ENCODE data around the gene GALNS. TPM values are rescaled to one million over a fixed set of nuclear protein-coding genes. Genes with fewer than 3 reads are reported as not detected.

GALNS gene
- total and polyA plus RNA-seq, 2 of the 4 experiments (the other 2 are of a cell fraction): 7.2 to 32.5 TPM

- H3K79me1 ChIP-seq (ENCODE audit: low read depth in 1 of 2, low read length in 2 of 2): peaks cover 0 to 2% of the 10 kb centered on the region in 2 experiments; a peak in 1 of 4 replicates
- peaks cover 25% of the 10 kb centered on the region for H3K36me3 ChIP-seq (ENCODE audit: control insufficient read depth, insufficient read depth, low read length)
- no peaks in the 10 kb centered on the region for H3K9me3 ChIP-seq (ENCODE audit: control insufficient read depth, insufficient read depth, low read length)
- no peak overlapping the region for H4K5ac ChIP-seq (ENCODE audit: low read depth, low read length)
- no peak overlapping the region for H3K56ac ChIP-seq (ENCODE audit: extremely low read depth, insufficient read depth, low read length)
- no peaks in the 10 kb centered on the region for H3K4me1 ChIP-seq (ENCODE audit: control insufficient read depth, insufficient read depth, low read length)
- no peak overlapping the region for H2BK120ac ChIP-seq (ENCODE audit: low read depth, low read length)
- H3K9ac ChIP-seq (ENCODE audit: low read depth, low read length): no peak overlapping the region
- H3K4me3 ChIP-seq (ENCODE audit: insufficient read depth, low read depth, low read length): no peak overlapping the region
- H3K27ac ChIP-seq (ENCODE audit: insufficient read depth, low read length): no peak overlapping the region
- H3K23ac ChIP-seq (ENCODE audit: low read depth, low read length): no peak overlapping the region
- H4K20me1 ChIP-seq (ENCODE audit: insufficient read depth, low read length): no peaks in the 10 kb centered on the region; the same call in 1 of the 2 replicates
- ChIA-PET CTCF (no interaction called here), POLR2A (ENCODE audit: unreplicated experiment) (no interaction called here)
- intact Hi-C loops (cut with micrococcal nuclease) (no loop called here), in situ Hi-C loops (cut with MboI; ENCODE audit: low sequenced_read_pairs) (no loop called here), dilution Hi-C loops (cut with HindIII; ENCODE audit: low sequenced_read_pairs, unreplicated experiment) (no loop called here)
- no peak overlapping the region for H3K4me2 ChIP-seq (ENCODE audit: low read depth, low read length)
- no peak overlapping the region for H2BK5ac ChIP-seq (ENCODE audit: low read depth, low read length, poor library complexity, severe bottlenecking)
- no TSS peak for BruUV-seq (replicated peaks)
- no peak overlapping the region for H3K4ac ChIP-seq (ENCODE audit: low read depth, low read length)
- no peak overlapping the region for H2AK5ac ChIP-seq (ENCODE audit: low read depth, low read length)
- H3K27me3 ChIP-seq (ENCODE audit: control insufficient read depth, insufficient read depth, low read length): peaks cover 6% of the 10 kb centered on the region; the same call in 1 of the 2 replicates
- ATAC-seq (ENCODE audit: low read depth) (no peak), DNase-seq (no peak)
- no peak overlapping the region for H2AK9ac ChIP-seq (replicated peaks; ENCODE audit: low read depth, low read length, poor library complexity)
- H3K9me1 ChIP-seq (ENCODE audit: insufficient read depth, low read length): no peaks in the 10 kb centered on the region
- H2AFZ ChIP-seq (replicated peaks; ENCODE audit: low read length, poor library complexity): no peak overlapping the region
- H4K8ac ChIP-seq (ENCODE audit: low read depth in 2 of 2, low read length in 2 of 2): no peak overlapping the region
- no peak overlapping the region for H4K91ac ChIP-seq (ENCODE audit: insufficient read depth, low read depth, low read length)
- TF ChIP-seq BHLHE40 (IDR thresholded peaks at IDR 0.05; ENCODE audit: low read depth, low read length) (no peak), FOS (IDR thresholded peaks at IDR 0.05; ENCODE audit: low read depth, low read length) (no peak)
- no peak overlapping the region for H3K18ac ChIP-seq (ENCODE audit: low read depth, low read length)
- no peak overlapping the region for H2BK20ac ChIP-seq (ENCODE audit: low read depth, low read length)
- WGBS, 2 experiments (ENCODE audit: extremely low coverage in 2 of 2, insufficient read length in 1 of 2): 100% methylated on average over 1 of the region's 15 CpGs; no CpG with 5 or more reads in 1 of the 2 experiments
- H2BK15ac ChIP-seq (ENCODE audit: low read depth, low read length): no peak overlapping the region
- no peak overlapping the region for H3K14ac ChIP-seq (replicated peaks; ENCODE audit: low read depth, low read length)
These were observed 7.4 kb upstream of the GALNS start for GRCh38 chr16:88864099-88864498.

Data from IMR-90 (cell line).